ENCODE results near the gene AKT3.

AKT3 gene

GRCh38 chr1:243765676-243766075 is 84.4 kb downstream of the AKT3 start:
- H3K36me3 ChIP-seq (ENCODE audit: insufficient read depth, low read length) = no peaks in the 10 kb centered on the region
- H4K20me1 ChIP-seq (ENCODE audit: insufficient read depth, low read length, poor library complexity, severe bottlenecking) = no peaks in the 10 kb centered on the region
- no peak overlapping the region for H3K9ac ChIP-seq (ENCODE audit: low read depth, low read length, poor library complexity, severe bottlenecking)
- H3K4me1 ChIP-seq (ENCODE audit: insufficient read depth, low read length, poor library complexity, severe bottlenecking) = no peaks in the 10 kb centered on the region
- TF ChIP-seq CTCF (conservative IDR thresholded peaks at IDR 0.05; ENCODE audit: low read length) = no peak
- TF ChIP-seq EZH2phosphoT487 (IDR thresholded peaks at IDR 0.05; ENCODE audit: borderline replicate concordance) = no peak
- H3F3A ChIP-seq (ENCODE audit: low read depth) = no peaks in the 10 kb centered on the region
- no peaks in the 10 kb centered on the region for H3K79me2 ChIP-seq (ENCODE audit: insufficient read depth, low read length)
- H3K9me2 ChIP-seq (replicated peaks; ENCODE audit: low read depth, low read length) = no peaks in the 10 kb centered on the region
- H3K27me3 ChIP-seq (ENCODE audit: insufficient read depth, low read length, poor library complexity, severe bottlenecking) = no peaks in the 10 kb centered on the region
- no peak overlapping the region for H2AFZ ChIP-seq (ENCODE audit: low read length)
- no peaks in the 10 kb centered on the region for H3K9me3 ChIP-seq (ENCODE audit: insufficient read depth, low read depth, low read length)
- H3K4me2 ChIP-seq (ENCODE audit: low read depth, low read length, poor library complexity, severe bottlenecking) = no peak overlapping the region
- H3K4me3 ChIP-seq (ENCODE audit: low read length, poor library complexity, severe bottlenecking) = no peak overlapping the region

- Histone ChIP-seq H3K27me3 (ENCODE audit: insufficient read depth, low read length, poor library complexity, severe bottlenecking) (no peaks in the 10 kb centered on the region), H3K9me2 (replicated peaks; ENCODE audit: low read depth, low read length) (no peaks in the 10 kb centered on the region), H3K9me3 (ENCODE audit: insufficient read depth, low read depth, low read length) (no peaks in the 10 kb centered on the region), H3F3A (ENCODE audit: low read depth) (no peaks in the 10 kb centered on the region), H3K79me2 (ENCODE audit: insufficient read depth, low read length) (no peaks in the 10 kb centered on the region), H3K4me3 (ENCODE audit: low read length, poor library complexity, severe bottlenecking) (no peak overlapping the region), H3K9ac (ENCODE audit: low read depth, low read length, poor library complexity, severe bottlenecking) (no peak overlapping the region), H3K36me3 (ENCODE audit: insufficient read depth, low read length) (no peaks in the 10 kb centered on the region), H3K4me2 (ENCODE audit: low read depth, low read length, poor library complexity, severe bottlenecking) (no peak overlapping the region), H2AFZ (ENCODE audit: low read length) (no peak overlapping the region), H3K4me1 (ENCODE audit: insufficient read depth, low read length, poor library complexity, severe bottlenecking) (no peaks in the 10 kb centered on the region), H4K20me1 (ENCODE audit: insufficient read depth, low read length, poor library complexity, severe bottlenecking) (no peaks in the 10 kb centered on the region)
- no peak for TF ChIP-seq EZH2phosphoT487 (IDR thresholded peaks at IDR 0.05; ENCODE audit: borderline replicate concordance)
- TF ChIP-seq CTCF (conservative IDR thresholded peaks at IDR 0.05; ENCODE audit: low read length) = no peak
Observed at GRCh38 chr1:243763806-243764205, 86.2 kb downstream of the AKT3 start.

- Histone ChIP-seq H3K4me2 (ENCODE audit: low read depth, low read length, poor library complexity, severe bottlenecking) (no peak overlapping the region), H3K9me2 (replicated peaks; ENCODE audit: low read depth, low read length) (no peaks in the 10 kb centered on the region), H3K9ac (ENCODE audit: low read depth, low read length, poor library complexity, severe bottlenecking) (no peak overlapping the region), H3K36me3 (ENCODE audit: insufficient read depth, low read length) (no peaks in the 10 kb centered on the region), H3K4me3 (ENCODE audit: low read length, poor library complexity, severe bottlenecking) (no peak overlapping the region), H2AFZ (ENCODE audit: low read length) (no peak overlapping the region), H3K4me1 (ENCODE audit: insufficient read depth, low read length, poor library complexity, severe bottlenecking) (no peaks in the 10 kb centered on the region), H3K79me2 (ENCODE audit: insufficient read depth, low read length) (no peaks in the 10 kb centered on the region), H4K20me1 (ENCODE audit: insufficient read depth, low read length, poor library complexity, severe bottlenecking) (no peaks in the 10 kb centered on the region), H3F3A (ENCODE audit: low read depth) (no peaks in the 10 kb centered on the region), H3K9me3 (ENCODE audit: insufficient read depth, low read depth, low read length) (no peaks in the 10 kb centered on the region), H3K27me3 (ENCODE audit: insufficient read depth, low read length, poor library complexity, severe bottlenecking) (no peaks in the 10 kb centered on the region)
- no peak for TF ChIP-seq CTCF (conservative IDR thresholded peaks at IDR 0.05; ENCODE audit: low read length)
- no peak for TF ChIP-seq EZH2phosphoT487 (IDR thresholded peaks at IDR 0.05; ENCODE audit: borderline replicate concordance)
Observed at GRCh38 chr1:243758647-243759046, 91.4 kb downstream of the AKT3 start.
